ENCODE measurements around the gene PIGH.

The PIGH gene

DNA sequence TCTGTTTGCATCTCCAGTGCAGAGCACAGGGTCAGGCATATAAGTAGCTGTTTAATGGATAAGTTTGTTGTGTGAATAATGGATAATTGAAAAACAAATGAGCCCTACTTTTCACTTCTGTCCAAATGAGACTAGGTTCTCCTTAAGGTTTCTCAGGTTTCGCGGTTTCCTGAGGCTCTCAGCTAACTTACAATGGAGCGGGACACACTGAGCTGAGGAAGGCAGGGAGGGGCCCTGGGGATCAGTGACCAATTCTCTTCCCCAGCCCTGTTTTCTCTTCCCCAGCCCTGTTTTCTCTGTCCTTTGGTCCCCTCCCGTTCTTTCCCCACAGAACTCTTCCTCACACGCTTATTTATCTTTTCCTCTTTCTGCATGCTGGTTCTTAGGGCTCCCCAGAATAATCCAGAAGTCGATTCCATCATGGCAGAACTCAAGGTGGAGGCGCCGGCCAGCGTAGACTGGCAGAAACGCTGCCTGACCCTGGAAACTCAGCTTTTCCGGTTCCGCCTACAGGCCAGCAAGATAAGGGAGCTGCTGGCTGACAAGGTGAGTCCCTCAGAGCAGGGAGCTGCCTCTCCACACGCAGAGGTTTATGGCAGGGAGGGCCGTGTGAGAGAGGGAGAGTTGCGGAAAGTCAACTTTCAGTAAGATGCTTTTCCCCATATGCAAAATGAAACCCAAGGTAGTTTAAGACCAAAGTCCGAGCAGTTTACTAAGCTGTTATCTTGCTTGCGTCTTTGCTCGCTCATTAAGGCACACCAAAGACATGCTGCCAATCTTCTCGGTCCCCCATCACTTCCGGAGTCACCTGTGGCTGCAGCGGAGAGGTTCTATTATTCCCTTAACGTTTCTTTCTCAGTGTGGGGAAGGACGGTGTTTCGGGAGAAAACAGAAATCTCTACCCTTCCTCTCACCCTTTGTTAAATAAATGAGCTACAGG, 58.4 kb downstream of the PIGH start:
- CTCF ChIA-PET = interaction anchor here (0.6 to 1.6 kb wide), 3 partner anchors 15 to 126 kb away, joined by 3 to 7 read pairs (median 3); no protein-coding TSS in a partner anchor
- H3K27ac ChIP-seq = no peak overlapping the region
- TF ChIP-seq CTCF (conservative IDR thresholded peaks at IDR 0.05; ENCODE audit: low read depth) = no peak
- POLR2A ChIA-PET (ENCODE audit: low non-redundant PET) = no interaction called here
- DNase-seq (ENCODE audit: low spot score) = no peak

Measured in RWPE1 (cell line).